HG03520 (cell line): ENCODE measurements around the gene NFATC2IP.

ENCODE experiments used
- ATAC-seq: cut with Tn5 transposase; IDR thresholded peaks from one replicate; pipeline ENCODE4 v1.9.1; 2021; ENCODE audit warnings: mild to moderate bottlenecking, moderate library complexity; ENCODE audit not compliant: unreplicated experiment

Gene NFATC2IP

DNA sequence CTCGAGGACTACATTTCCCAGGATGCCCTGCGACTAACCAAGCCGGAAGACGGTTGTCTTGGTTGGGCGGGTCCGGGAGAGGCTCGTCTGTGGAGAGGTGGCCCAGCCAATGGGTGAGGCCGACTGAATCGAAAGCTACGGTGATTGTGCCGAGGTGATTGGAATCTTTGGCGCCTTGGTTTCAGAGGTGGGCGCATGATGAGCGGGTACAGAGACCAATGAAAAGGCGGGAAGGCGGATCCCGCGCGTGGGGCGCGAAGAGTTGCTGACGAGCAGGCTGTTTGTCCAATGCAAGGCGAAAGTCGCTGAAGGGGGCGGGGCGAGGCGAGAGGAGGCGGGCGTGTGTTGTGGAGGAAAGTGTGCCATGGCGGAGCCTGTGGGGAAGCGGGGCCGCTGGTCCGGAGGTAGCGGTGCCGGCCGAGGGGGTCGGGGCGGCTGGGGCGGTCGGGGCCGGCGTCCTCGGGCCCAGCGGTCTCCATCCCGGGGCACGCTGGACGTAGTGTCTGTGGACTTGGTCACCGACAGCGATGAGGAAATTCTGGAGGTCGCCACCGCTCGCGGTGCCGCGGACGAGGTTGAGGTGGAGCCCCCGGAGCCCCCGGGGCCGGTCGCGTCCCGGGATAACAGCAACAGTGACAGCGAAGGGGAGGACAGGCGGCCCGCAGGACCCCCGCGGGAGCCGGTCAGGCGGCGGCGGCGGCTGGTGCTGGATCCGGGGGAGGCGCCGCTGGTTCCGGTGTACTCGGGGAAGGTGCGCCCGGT lies at the start of gene NFATC2IP:
NFATC2IP (plus strand) TSS at position 290 of the 762 bp plus-strand sequence; CDS start at position 365, 75 bp downstream.
- ATAC-seq: peak; percentile 94

DNA sequence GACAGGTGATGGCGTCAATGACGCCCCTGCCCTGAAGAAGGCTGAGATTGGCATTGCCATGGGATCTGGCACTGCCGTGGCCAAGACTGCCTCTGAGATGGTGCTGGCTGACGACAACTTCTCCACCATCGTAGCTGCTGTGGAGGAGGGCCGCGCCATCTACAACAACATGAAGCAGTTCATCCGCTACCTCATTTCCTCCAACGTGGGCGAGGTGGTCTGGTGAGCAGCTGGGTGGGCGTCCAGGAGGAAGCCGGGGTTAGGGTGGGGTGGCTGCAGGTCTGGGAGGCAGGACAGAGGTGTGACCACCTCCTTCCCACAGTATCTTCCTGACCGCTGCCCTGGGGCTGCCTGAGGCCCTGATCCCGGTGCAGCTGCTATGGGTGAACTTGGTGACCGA lies 48.9 kb upstream of the NFATC2IP start:
- no peak for ATAC-seq

DNA sequence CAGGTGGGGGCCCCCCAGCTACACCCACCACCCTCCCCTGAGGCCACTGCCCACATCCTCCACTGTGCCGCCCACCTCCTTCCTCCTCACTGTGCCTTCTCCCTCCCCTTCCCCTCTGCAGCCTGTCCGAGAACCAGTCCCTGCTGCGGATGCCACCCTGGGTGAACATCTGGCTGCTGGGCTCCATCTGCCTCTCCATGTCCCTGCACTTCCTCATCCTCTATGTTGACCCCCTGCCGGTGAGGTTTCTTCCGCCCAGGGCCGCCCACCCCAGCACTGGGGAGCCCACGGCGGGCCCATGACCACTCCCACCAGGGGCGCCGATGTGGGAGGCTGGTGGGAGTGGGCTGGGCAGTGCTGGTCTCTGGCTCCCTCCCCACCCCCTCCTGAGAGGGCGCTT lies 47.8 kb upstream of the NFATC2IP start:
- no peak for ATAC-seq

DNA sequence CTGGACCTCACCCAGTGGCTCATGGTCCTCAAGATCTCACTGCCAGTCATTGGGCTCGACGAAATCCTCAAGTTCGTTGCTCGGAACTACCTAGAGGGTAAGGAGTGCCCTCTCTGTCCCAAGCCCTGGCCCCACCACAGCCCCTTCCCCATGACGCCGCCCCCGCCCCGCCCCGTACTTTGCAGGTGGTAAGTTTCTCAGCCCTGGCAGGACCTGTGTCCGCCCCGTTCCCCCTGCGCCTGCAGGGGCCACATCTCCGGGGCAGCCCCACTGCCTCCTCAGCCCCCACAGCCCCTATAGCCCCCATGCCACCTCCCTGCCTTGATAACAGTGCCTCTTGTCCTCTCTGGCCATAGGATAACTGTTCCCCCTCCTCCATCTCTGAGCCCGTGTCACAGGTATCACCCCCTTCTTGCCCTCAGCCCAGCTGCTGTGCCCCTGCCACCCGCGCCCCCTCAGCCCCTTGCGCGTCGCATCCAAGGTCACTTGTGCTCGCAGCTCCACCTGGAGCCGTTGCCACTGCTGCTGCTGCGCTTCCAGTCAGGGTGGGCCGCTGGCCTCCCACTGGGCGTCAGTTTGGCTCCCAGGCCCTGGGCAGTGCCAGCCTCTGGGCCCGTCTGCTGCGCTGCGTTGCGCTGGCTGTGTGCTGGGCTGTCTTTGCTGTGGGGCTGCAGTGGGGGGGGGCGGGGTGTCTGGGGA lies 47.2 kb upstream of the NFATC2IP start:
- ATAC-seq: no peak

DNA sequence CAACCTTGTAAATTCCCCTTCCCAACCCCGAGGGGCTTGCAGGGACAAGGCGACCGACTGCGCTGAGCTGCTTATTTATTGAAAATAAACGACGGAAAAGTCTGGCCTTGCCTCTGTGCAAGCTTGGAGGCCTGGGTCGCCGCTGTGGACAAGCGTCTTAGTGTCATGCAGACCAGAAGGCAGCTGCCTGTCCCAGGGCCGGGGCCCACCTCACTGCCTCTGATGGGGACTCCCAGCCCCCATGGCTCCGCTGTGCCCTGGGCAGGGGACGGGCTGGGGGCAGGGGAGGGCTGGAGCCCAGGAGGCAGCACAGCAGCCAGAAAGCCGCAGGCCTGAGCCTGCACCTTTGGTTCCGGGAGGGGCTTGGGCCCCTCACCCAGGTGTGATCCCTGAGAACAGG lies 46.4 kb upstream of the NFATC2IP start:
- no peak for ATAC-seq

DNA sequence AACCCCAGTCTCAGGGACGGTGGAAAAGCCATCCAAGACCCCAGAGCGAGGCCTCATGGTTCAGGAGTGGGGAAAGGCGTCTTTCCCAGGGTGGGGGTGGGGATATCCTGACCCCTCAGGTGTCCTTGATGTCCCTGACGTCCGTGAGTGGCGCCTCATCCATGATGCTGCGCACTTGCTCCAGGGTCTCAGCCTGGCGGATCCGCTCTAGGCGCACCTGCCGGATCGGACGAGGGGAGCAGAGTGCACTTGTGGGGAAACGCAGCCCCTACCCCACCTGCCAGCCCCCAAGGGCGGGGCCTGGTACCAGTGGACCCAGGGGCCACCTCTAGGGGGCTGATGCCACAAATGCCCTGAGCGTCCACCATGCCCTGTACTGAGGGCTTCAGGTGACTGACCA lies 45.9 kb upstream of the NFATC2IP start:
- no peak for ATAC-seq

DNA sequence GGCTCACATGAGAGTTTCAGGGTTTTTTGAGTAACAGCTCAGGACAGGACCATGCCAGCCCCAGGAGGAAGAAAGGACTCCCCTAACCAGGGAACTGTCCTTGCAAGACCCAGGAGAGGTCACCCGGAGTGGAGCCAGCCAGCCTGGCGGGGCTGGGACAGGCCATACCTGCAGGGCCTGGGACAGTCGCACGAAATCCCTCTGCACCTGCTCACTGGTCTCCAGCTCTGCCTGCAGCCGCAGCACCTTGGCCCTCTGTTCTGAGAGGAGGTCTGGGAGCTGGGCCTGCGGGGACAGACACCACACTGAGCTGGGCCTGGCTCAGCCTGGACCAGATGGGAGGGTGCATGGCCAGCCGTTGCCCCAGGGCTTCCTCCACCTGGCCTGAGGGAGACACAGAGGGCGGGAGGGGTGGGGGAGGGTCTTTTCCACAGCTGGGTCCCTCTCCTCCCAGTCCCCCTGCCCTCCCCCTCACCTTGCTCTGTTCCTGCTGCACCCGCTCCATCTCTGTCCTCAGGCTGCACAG lies 45.4 kb upstream of the NFATC2IP start:
- ATAC-seq: no peak

DNA sequence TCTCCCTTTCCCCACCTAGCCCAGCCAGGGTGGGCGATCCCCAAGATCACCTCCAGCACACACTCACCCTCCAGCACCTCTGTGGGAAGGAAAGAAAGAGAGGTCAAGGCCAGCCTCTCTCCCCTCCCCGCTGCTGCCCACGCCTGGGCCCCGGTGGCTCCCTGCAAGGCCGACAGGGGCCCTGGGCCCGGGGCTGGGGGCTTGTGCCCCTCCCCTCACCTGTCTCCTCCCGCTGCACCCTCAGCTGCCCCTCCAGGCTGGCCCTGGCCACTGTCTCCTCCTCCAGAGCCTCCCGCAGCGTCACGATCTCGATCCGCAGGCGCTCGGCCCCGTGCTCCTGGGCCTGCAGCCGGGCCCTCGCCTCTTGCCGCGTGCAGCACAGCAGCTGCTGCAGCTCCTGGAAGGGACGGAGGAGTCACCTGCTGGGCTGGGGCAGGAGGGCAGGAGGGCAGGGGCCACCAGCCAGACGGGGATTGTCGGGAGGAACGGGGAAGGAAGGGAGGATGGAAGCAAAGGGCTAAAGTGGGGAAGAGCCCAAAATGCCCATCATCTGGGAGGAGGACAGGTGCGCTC lies 44.9 kb upstream of the NFATC2IP start:
- ATAC-seq: no peak

DNA sequence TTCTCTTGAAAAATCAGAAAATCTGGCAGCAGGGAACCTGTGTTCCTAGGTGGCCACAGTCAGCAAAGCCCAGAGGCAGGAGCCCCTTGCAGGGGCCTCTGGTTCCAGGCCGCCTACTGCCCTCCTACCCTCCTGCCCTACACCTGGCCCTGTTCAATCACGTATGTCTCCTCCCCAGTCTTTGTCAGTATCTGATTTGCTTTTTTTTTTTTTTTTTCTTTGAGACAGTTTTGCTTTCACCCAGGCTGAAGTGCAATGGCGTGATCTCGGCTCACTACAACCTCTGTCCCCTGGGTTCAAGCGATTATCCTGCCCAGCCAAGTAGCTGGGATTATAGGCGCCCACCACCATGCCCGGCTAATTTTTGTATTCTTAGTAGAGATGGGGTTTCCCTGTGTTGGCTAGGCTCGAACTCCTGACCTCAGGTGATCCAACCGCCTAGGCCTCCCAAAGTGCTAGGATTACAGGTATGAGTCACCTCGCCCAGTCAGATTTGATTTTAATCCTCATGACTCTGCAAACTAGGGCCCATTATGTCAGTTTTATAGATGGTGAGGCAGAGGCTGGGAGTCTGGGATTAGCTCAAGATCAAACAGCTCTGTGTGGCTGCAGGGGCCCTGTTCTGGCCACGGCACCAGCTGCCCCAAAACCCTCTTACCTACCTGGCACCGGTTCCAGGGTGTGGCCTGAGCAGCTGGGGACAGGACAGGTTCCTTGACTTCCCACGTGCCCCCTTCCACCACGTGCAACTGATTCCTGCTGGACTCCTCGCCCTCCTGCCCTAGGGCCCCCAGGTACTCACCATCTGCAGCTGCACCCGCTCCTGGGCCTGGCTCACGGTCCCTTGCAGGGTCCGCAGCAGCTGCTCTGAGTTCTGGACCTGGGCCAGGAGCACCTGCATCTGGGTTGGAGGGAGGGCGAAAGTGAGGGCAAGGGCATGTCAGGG lies 40.4 kb upstream of the NFATC2IP start:
- no peak for ATAC-seq

DNA sequence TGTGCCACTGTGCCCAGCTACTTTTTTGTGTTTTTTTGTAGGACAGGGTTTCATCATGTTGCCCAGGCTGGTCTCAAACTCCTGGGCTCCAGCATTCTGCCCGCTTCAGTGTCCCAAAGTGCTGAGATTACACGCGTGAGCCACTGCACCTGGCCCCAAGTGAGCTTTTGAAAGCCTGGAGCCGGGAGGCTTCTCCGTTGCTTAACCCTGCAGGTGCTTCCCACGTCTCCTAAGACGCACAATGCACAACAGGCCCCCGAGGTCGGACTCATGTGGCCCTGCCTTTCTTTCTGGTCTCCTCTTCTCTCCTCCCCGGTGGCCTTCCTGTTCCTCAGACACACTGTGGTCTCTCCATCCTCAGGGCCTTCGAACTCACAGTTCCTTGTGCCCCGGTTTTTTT lies 38.2 kb upstream of the NFATC2IP start:
- no peak for ATAC-seq

DNA sequence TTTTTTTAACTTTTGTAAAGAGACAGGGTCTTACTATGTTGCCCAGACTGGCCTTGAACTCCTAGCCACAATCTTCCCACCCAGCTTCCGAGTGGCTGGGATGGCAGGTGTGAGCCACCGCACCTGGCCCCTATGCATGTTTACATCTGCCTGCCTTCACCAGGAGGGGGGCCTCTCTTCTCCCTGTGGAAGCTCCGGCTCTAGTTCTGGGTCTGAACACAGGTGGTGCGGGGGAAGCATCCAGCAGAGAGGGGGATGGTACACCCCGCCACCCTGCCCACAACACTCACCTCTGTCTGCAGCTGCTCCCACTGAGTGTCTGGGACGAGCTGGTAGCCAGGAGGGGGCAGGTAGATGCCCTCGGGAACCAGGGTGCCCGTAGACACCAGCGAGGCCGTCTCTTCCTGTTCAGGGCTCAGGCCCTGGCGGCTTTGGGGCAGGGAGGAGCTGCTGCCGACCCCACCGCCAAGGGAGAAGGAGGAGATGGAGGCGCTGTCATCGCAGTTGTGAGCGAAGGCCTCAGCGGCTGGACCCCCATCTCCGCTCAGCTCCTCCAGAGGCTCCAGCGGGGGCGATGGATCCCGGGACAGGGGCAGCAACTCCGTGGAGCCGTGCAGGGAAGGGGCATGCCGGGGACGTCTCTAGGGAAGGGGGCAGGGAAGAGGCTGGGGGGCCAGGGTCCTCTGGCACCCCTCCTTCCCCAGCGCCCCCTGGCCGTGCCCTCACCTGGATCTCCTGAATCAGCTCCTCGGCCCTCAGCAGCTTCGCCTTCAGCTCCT lies 36.6 kb upstream of the NFATC2IP start:
- ATAC-seq: no peak

DNA sequence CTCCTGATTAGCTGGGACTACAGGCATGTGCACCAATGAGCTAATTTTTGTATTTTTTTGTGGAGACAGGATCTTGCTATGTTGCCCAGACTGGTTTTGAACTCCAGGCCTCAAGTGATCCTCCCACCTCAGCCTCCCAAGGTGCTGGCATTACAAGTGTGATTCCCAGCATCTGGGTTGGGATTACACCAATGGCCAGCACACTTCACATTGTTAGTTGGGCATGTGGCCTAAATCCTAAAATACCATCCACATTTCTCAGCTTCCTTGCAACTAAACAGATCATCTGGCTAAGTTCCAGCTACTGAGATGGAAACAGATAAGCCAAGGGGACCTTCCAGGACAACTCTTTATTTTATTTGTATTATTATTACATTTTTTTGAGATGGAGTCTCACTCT lies 35.6 kb upstream of the NFATC2IP start:
- no peak for ATAC-seq

DNA sequence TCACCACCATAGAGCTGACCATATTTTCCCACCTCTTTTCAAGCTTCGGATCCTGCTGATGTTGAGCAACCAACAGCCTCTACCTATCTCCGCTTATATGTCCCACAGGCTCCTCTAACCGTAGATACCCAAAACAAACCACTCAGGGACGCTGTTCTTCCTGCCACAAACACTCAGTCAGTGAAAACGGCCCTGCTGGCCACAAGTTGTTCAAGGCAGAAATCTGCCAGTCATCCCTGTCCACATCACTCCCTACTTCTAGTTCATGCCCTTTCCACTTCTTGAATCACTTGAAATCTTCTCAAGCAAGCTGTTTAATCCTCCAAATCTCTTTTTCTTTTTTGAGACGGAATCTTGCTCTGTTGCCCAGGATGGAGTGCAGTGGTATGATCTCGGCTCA lies 33.6 kb upstream of the NFATC2IP start:
- ATAC-seq: no peak

DNA sequence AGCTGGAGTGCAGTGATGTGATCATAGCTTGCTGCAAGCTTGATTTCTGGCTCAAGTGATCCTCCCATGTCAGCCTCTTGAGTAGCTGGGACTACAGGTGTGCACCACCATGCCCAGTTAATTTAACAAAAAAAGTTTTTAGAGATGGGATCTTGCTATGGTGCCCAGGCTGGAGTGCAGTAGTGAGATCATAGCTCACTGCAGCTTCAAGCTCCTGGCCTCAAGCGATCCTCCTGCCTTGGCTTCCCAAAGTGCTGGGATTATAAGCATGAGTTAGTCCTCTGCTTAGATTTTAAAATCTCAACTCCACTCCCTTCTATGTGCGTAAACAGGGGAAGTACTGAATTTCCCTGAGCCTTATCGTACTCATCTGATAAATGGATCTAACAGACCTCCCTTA lies 32.0 kb upstream of the NFATC2IP start:
- ATAC-seq: no peak

DNA sequence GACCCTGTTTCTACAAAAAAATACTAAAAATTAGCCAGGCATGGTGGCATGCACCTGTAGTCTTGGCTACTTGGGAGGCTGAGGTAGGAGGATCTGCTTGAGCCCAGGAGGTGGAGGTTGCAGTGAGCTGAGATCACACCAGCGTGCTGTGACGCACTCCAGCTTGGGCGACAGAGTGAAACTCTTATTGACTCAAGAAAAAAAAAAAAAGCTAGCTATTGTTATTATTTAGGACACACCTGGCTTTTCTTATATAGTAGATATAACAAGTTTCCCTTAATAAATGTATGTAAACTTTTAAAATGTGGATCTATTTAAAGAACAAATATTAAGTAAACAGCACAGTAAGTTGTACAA lies 27.5 kb upstream of the NFATC2IP start:
- no peak for ATAC-seq

DNA sequence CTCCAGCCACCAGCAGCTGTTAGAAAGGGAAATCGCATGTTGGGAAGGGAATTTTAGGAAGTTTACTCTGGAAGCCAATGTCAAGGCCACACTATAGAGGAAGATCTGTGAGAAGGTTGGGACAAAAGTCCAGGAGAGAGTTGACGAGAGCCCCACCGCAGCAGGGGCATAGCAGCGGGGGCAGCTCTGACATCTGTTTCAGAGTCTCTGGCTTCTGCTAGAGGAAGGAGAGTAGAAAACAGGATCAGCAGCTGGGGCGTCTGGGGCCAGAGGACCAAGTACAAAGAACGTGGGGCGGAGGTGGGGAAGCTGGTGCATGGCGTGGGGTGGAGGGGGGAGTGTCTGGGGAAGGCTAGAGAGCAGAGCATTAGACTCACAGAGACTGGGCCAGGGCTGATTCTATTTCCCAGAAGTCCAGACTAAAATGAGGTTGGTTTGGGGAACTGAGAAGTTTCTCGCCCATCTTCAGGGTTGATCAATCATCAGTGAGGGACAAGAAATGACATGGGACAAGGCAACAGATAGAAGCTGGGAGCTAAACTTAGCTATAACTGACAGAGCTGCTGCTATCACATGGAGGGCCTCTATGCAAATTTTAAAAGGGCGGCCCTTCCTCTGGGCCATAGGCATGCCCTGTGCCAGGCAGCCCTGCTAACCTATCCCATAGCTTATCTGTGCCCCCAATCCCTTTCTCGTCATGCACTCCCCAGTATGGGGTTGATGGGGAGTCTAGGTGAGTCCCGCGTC lies 26.9 kb upstream of the NFATC2IP start:
- peak; percentile 48 for ATAC-seq

DNA sequence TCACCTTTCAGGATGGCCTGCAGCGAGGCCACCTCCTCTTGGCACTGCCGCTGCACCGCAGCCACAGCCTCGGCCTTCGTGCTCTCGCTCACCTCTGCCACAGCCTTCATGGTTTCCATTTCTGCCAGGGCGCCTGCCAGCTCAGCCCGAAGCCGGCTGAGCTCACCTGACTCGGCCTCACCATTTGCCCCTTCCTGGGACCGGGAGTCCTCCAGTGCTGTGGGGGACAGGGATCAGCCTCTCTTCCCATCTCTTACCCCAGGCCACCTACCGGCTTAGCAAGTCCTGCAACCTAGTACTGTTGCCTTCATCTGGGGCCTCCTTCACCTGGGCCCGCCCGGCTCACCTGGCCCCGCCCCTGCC lies 26.4 kb upstream of the NFATC2IP start:
- ATAC-seq: peak; percentile 10

DNA sequence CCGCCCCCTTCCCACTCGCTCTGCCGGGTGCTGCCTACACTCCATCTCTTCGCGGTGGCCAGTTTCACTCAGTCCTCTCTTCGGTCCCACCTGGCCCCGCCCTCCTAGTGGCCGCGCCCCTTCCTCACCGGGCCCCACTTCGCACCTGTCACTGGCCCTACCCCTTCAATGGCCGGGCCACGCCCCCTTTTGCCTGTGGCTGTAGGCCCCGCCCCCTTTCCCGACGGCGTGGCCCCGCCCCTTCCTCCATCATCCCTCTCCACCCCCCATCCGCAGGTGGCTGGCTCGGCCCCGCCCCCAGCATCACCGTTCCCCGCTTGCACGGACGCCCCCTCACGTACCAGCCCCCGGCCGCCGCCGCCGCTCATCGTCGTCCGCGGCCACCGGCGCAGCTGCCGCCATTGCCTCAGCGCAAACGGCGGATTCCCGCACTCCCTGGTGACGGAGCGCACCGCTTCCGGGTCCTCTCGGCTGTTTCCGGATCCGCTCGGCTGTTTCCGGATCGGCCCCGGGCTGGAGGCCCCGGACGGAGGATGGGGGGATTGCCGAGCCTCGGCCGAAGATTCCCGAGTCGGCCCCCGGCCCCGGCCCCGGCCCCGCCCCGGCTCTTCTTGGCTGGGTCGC lies 25.9 kb upstream of the NFATC2IP start, which contains the start of gene RABEP2:
RABEP2 (minus strand) TSS at position 477 of the 624 bp plus-strand sequence; CDS start at position 402, 75 bp downstream.
- ATAC-seq: peak; percentile 47
